ENCODE measurements around the gene MT1H. TPM values are rescaled to one million over a fixed set of nuclear protein-coding genes. Genes with fewer than 3 reads are reported as not detected.
"Not testable (repeated sequence)": the region's sequence is repeated elsewhere in the genome, so short reads cannot be mapped to it uniquely, and the experiment has no call there.

The MT1H gene
- polyA plus RNA-seq, 3 donors, result 3.8 to 23.4 (median 12.6) TPM

DNA sequence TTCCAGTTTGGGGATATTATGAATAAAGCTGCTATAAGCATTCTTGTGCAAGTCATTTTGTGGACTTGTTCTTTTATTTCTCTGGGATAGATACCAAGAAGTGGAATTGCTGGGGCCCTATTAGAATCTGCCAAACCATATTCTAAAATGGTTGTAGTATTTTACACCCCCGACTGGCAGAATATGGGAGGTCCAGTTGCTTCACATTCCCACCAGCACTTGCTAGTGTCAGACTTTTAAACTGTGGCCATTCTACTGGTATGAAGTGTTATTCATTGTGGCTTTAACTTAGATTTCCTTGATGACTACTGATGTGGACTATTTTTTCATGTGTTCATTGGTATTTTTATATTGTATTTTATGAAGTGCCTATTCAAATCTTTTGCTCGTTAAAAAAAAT is 42.2 kb downstream of the MT1H start:
- no peak for DNase-seq (ENCODE audit: low read depth in 3 of 3, low spot score in 2 of 3)

DNA sequence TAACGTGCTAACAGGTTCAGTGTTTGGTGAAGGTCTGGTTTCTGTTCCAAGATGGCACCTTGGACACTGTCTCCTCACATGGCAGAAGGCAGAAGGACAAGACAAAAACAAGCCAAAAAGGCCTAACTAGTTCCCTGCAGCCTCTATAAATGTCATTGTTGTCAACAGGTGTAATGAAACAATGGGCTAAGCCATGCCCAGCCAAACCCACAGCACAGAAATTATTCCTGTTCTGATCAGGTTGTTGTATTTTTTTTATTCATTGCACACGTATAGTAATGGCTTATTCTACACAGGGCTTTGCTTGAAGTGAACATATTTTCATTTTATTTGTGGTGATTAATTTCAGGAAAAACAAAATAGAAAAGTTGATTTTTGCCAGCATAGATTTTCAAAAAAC is 44.2 kb downstream of the MT1H start:
- no peak for DNase-seq (ENCODE audit: low read depth in 3 of 3, low spot score in 2 of 3)

DNA sequence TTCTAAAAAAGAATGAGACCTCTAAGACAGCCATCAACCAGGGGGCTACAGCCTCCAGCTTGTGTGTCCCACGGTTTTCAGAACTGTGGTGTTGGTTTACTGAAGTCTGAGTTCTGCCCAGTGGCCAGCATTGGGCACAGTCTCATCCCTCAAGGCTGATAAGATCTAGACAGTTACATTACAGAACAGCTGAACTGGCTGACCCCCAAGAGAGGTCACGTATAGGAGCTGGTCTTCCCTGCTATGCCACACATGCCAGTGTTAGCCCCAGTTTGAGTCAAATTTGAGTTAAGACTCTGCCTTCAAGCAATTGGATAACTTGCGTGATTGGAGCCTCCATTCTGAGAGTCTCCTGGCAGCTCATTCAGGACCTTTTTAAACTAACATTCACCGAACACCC is 45.5 kb downstream of the MT1H start:
- DNase-seq (ENCODE audit: low read depth in 3 of 3, low spot score in 2 of 3), result no peak

DNA sequence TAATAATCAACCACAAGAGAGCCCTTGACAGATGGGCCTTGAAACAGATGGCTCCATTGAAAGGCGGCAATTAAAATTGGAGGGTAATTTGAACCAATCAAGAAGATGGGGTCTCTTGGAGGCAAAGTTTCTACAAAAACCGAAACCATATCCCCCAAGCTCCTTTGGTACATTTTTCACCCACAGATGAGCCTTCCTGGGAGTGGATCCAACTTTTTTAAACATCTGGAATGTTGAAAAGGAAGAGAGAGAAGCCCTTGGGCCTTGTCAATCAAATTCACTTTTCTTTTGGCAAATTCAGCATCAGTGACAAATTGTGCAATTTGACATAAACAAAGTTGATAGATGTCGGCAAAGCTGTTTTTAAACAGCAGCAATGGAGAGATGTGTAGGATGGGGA is 47.1 kb downstream of the MT1H start:
- DNase-seq (ENCODE audit: low read depth in 3 of 3, low spot score in 2 of 3), result no peak

DNA sequence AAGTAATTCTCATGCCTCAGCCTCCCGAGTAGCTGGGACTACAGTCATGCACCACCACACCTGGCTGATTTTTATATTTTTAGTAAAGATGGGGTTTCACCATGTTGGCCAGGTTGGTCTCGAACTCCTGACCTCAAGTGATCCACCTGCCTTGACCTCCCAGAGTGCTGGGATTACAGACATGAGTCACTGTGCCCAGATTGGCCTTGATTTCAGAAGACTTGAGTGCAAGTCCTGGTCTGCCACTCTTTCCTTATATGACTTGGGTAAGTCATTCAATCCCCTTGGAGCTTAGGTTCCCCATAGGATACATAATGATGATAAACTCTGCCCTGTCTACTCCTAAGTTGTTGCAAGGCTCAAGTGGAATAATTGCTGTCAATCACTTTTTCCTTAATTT is 47.9 kb downstream of the MT1H start:
- not testable (repeated sequence) for DNase-seq (ENCODE audit: low read depth in 3 of 3, low spot score in 2 of 3)

Other genes with a start within 250 kb of the MT1H start
- gene AMFR, start 244.3 kb upstream of the MT1H start, polyA plus RNA-seq (ENCODE audit: insufficient read length in 3 of 3), result 100 to 1,000 TPM; 147 to 150 (median 149) TPM
- 100 to 1,000 TPM; 133 to 153 (median 147) TPM for gene NUDT21, start 218.5 kb upstream of the MT1H start, polyA plus RNA-seq (ENCODE audit: insufficient read length in 3 of 3)
- gene OGFOD1, start 218.3 kb upstream of the MT1H start, polyA plus RNA-seq (ENCODE audit: insufficient read length in 3 of 3), result 10 to 100 TPM; 36.2 to 38.5 (median 36.3) TPM
- gene BBS2, start 149.8 kb upstream of the MT1H start, polyA plus RNA-seq (ENCODE audit: insufficient read length in 3 of 3), result 100 to 1,000 TPM; 109 to 120 (median 115) TPM
- gene MT4, start 104.7 kb upstream of the MT1H start, polyA plus RNA-seq (ENCODE audit: insufficient read length in 3 of 3), result not detected
- 1 to 10 TPM; 1.1 to 1.6 (median 1.2) TPM for gene MT3, start 80.3 kb upstream of the MT1H start, polyA plus RNA-seq (ENCODE audit: insufficient read length in 3 of 3)
- 10 to 100 TPM; 19.4 to 22.9 (median 20.3) TPM for gene MT2A, start 61.2 kb upstream of the MT1H start, polyA plus RNA-seq (ENCODE audit: insufficient read length in 3 of 3)
- 10 to 100 TPM; 20.7 to 35.2 (median 24.9) TPM for gene MT1E, start 44.0 kb upstream of the MT1H start, polyA plus RNA-seq (ENCODE audit: insufficient read length in 3 of 3)
- not detected for gene MT1M, start 37.2 kb upstream of the MT1H start, polyA plus RNA-seq (ENCODE audit: insufficient read length in 3 of 3)
- not detected for gene MT1A, start 31.1 kb upstream of the MT1H start, polyA plus RNA-seq (ENCODE audit: insufficient read length in 3 of 3)
- gene MT1B, start 17.9 kb upstream of the MT1H start, polyA plus RNA-seq (ENCODE audit: insufficient read length in 3 of 3), result not detected
- gene MT1F, start 11.9 kb upstream of the MT1H start, polyA plus RNA-seq (ENCODE audit: insufficient read length in 3 of 3), result 10 to 100 TPM; 49.5 to 56.3 (median 54.3) TPM
- 10 to 100 TPM; 20.7 to 74.0 (median 51.1) TPM for gene MT1G, start 1.7 kb upstream of the MT1H start, polyA plus RNA-seq (ENCODE audit: insufficient read length in 3 of 3)
- gene MT1X, start 12.7 kb downstream of the MT1H start, polyA plus RNA-seq (ENCODE audit: insufficient read length in 3 of 3), result 10 to 100 TPM; 24.8 to 34.0 (median 26.2) TPM
- gene NUP93, start 60.3 kb downstream of the MT1H start, polyA plus RNA-seq (ENCODE audit: insufficient read length in 3 of 3), result 10 to 100 TPM; 78.0 to 85.4 (median 81.1) TPM
- 10 to 100 TPM; 39.3 to 61.0 (median 39.5) TPM for gene SLC12A3, start 195.4 kb downstream of the MT1H start, polyA plus RNA-seq (ENCODE audit: insufficient read length in 3 of 3)